ENCODE results near the gene HJV. TPM values are rescaled to one million over a fixed set of nuclear protein-coding genes. Genes with fewer than 3 reads are reported as not detected.
A peak's percentile ranks its signal among the peaks of the same experiment; 100 is the strongest.
"Not testable (repeated sequence)": the region's sequence is repeated elsewhere in the genome, so short reads cannot be mapped to it uniquely, and the experiment has no call there.

HJV gene
- total and polyA plus RNA-seq, 2 of the 13 experiments (the other 11 are each of a cell fraction or from before 2014, with no cell fraction given): 0.18 TPM; not detected in 1

GRCh38 chr1:146051852-146052676, 30.5 kb upstream of the HJV start (continued):
- TF ChIP-seq ARID4A (CRISPR knock-in tag; IDR thresholded peaks at IDR 0.05; ENCODE audit: borderline replicate concordance) (peak; percentile 66; the same call in 1 of the 2 replicates), FOXM1 (CRISPR knock-in tag; IDR thresholded peaks at IDR 0.05) (0 out of 2 replicates have a peak, but pooled peaks have one; percentile 45), RERE (CRISPR knock-in tag; IDR thresholded peaks at IDR 0.05; ENCODE audit: low read depth) (peak; percentile 69; the same call in 1 of the 2 replicates), TP53 (CRISPR knock-in tag; conservative IDR thresholded peaks at IDR 0.05) (0 out of 2 replicates have a peak, but pooled peaks have one; percentile 41), MEF2D (CRISPR knock-in tag; IDR thresholded peaks at IDR 0.05) (peak; percentile 74), FOXA1 (CRISPR knock-in tag; IDR thresholded peaks at IDR 0.05) (peak; percentile 26; the same call in 1 of the 2 replicates), IRF9 (CRISPR knock-in tag; IDR thresholded peaks at IDR 0.05; ENCODE audit: borderline replicate concordance) (peak; percentile 91; the same call in 1 of the 2 replicates), ZNF619 (CRISPR knock-in tag; IDR thresholded peaks at IDR 0.05) (peak; percentile 89; the same call in 1 of the 2 replicates), SNAPC5 (CRISPR knock-in tag; IDR thresholded peaks at IDR 0.05; ENCODE audit: borderline replicate concordance) (peak; percentile 100), SIX4 (CRISPR knock-in tag; IDR thresholded peaks at IDR 0.05) (peak; percentile 66; the same call in 1 of the 2 replicates), FOXO1 (CRISPR knock-in tag; IDR thresholded peaks at IDR 0.05) (peak; percentile 66), ZSCAN31 (CRISPR knock-in tag; IDR thresholded peaks at IDR 0.05; ENCODE audit: low read depth) (peak; percentile 70), ZNF580 (CRISPR knock-in tag; IDR thresholded peaks at IDR 0.05; ENCODE audit: borderline replicate concordance, low read depth) (peak; percentile 90), NCOR1 (IDR thresholded peaks at IDR 0.05; ENCODE audit: borderline replicate concordance, low read length) (peak; percentile 48; the same call in 1 of the 2 replicates)
- not testable (repeated sequence) for TF ChIP-seq FOXA1 (IDR thresholded peaks at IDR 0.05)
